PC-9 (cell line): ENCODE measurements around the gene OSBPL3.

Source experiments
- EZH2 ChIP-seq: fragments of 200-600 bp; sonication (generic); IDR thresholded peaks from 2 replicates; pipeline ENCODE4 v1.8.0; 2017; ENCODE audit warnings: antibody characterized with exemption, low read depth
- TF ChIP-seq, protein P1 (sequence below): fragments of 200-600 bp; sonication (generic); conservative IDR thresholded peaks from 2 replicates; pipeline ENCODE4 v1.6.1; 2017; ENCODE audit warnings: mixed run types, antibody characterized with exemption, mild to moderate bottlenecking, moderate library complexity

DNA sequence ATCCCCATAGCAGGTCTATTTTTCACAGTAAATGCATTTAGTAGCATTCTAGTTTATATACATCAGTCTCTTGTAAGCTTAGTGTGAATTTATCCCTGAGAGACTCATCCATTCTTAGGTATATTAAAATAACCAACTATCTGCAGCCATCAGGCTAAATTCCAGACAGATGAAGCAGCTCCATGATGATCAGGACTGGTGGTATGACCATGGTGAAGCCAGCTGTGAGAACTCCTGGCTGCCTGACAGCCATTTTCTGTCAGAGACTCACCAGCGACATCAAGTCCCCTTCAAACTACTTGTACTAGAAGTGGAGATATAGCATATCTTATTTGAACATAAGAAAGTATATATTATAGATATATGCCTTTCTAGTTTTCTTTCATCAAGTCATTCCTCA, 152.4 kb downstream of the OSBPL3 start:
- TF ChIP-seq, protein P1, sequence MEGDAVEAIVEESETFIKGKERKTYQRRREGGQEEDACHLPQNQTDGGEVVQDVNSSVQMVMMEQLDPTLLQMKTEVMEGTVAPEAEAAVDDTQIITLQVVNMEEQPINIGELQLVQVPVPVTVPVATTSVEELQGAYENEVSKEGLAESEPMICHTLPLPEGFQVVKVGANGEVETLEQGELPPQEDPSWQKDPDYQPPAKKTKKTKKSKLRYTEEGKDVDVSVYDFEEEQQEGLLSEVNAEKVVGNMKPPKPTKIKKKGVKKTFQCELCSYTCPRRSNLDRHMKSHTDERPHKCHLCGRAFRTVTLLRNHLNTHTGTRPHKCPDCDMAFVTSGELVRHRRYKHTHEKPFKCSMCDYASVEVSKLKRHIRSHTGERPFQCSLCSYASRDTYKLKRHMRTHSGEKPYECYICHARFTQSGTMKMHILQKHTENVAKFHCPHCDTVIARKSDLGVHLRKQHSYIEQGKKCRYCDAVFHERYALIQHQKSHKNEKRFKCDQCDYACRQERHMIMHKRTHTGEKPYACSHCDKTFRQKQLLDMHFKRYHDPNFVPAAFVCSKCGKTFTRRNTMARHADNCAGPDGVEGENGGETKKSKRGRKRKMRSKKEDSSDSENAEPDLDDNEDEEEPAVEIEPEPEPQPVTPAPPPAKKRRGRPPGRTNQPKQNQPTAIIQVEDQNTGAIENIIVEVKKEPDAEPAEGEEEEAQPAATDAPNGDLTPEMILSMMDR, result no peak
- TF ChIP-seq EZH2, result no peak
